Neural cell (in vitro differentiated cells): ENCODE data around the gene NAGS. TPM values are rescaled to one million over a fixed set of nuclear protein-coding genes. Genes with fewer than 3 reads are reported as not detected.

Source experiments
- H2AFZ ChIP-seq: fragments of 200-600, 300-800 bp; sonication (generic), shearing (Covaris generic); 2 replicates; pipeline ENCODE4 v1.6.0; 2014; ENCODE audit warnings: low read depth, mild to moderate bottlenecking, antibody characterized with exemption, low read length, moderate library complexity
- H3F3A ChIP-seq: fragments of 200-600 bp; shearing (Covaris generic); 2 replicates; pipeline ENCODE4 v1.6.1; 2016; ENCODE audit warnings: mild to moderate bottlenecking, moderate library complexity, mixed read lengths, antibody characterized with exemption, low read length; ENCODE audit not compliant: insufficient read depth, poor library complexity, severe bottlenecking
- H3K27ac ChIP-seq: fragments of 200-600, 300-800 bp; sonication (generic), shearing (Covaris generic); 2 replicates; pipeline ENCODE4 v1.5.1; 2014; ENCODE audit warnings: mild to moderate bottlenecking, low read length, moderate library complexity
- H3K27me3 ChIP-seq: fragments of 300-800, 200-600 bp; sonication (generic), shearing (Covaris generic); 2 replicates; pipeline ENCODE4 v1.6.0; 2014; ENCODE audit warnings: mild to moderate bottlenecking, low read depth, low read length, moderate library complexity; ENCODE audit not compliant: insufficient read depth
- H3K36me3 ChIP-seq: fragments of 300-800, 200-600 bp; sonication (generic), shearing (Covaris generic); 2 replicates; pipeline ENCODE4 v1.5.1; 2014; ENCODE audit warnings: mild to moderate bottlenecking, antibody characterized with exemption, low read length, moderate library complexity; ENCODE audit not compliant: insufficient read depth
- H3K4me2 ChIP-seq: fragments of 300-800, 200-600 bp; sonication (generic), shearing (Covaris generic); 2 replicates; pipeline ENCODE4 v1.6.0; 2014; ENCODE audit warnings: mild to moderate bottlenecking, low read length
- H3K4me3 ChIP-seq: fragments of 300-800, 200-600 bp; sonication (generic), shearing (Covaris generic); 2 replicates; pipeline ENCODE4 v1.5.1; 2014; ENCODE audit warnings: mild to moderate bottlenecking, low read length, moderate library complexity
- H3K79me2 ChIP-seq: fragments of 200-600 bp; shearing (Covaris generic); replicated peaks from 2 replicates; pipeline ENCODE4 v1.6.0; 2014; ENCODE audit warnings: mild to moderate bottlenecking, low read length, moderate library complexity; ENCODE audit not compliant: insufficient read depth
- H3K9ac ChIP-seq: fragments of 300-800, 200-600 bp; sonication (generic), shearing (Covaris generic); 2 replicates; pipeline ENCODE4 v1.6.1; 2016; ENCODE audit warnings: mild to moderate bottlenecking, low read length, mixed read lengths
- H3K9me2 ChIP-seq: fragments of 200-600 bp; shearing (Covaris generic); 2 replicates; pipeline ENCODE4 v1.6.1; 2016; ENCODE audit warnings: mild to moderate bottlenecking, low read length, mixed read lengths; ENCODE audit not compliant: insufficient read depth
- H3K9me3 ChIP-seq: fragments of 200-600, 300-800 bp; sonication (generic), shearing (Covaris generic); 2 replicates; pipeline ENCODE4 v1.6.1; 2016; ENCODE audit warnings: mild to moderate bottlenecking, mixed run types, low read length, moderate library complexity, mixed read lengths
- H4K20me1 ChIP-seq: fragments of 200-600 bp; shearing (Covaris generic); 2 replicates; pipeline ENCODE4 v1.6.1; 2016; ENCODE audit warnings: mild to moderate bottlenecking, mixed run types; ENCODE audit not compliant: insufficient read depth
- CTCF ChIP-seq: fragments of 450-650 bp; IDR thresholded peaks from 2 replicates; pipeline ENCODE4 v1.5.1; 2014; ENCODE audit warnings: antibody characterized with exemption, mild to moderate bottlenecking, moderate library complexity; ENCODE audit not compliant: poor library complexity, severe bottlenecking
- EP300 ChIP-seq: fragments of 450-650 bp; conservative IDR thresholded peaks from 2 replicates; pipeline ENCODE4 v1.6.1; 2014; ENCODE audit warnings: antibody characterized with exemption, mild to moderate bottlenecking, moderate library complexity; ENCODE audit not compliant: poor library complexity, severe bottlenecking
- EZH2 ChIP-seq: fragments of 200-600, 300-800 bp; shearing (Covaris generic), sonication (generic); IDR thresholded peaks from 2 replicates; pipeline ENCODE4 v1.6.1; 2014; ENCODE audit warnings: antibody characterized with exemption, low read length, borderline replicate concordance, mild to moderate bottlenecking; ENCODE audit not compliant: insufficient read depth, poor library complexity, severe bottlenecking
- MXI1 ChIP-seq: fragments of 450-650 bp; conservative IDR thresholded peaks from 2 replicates; pipeline ENCODE4 v1.6.1; 2014; ENCODE audit warnings: antibody characterized with exemption, mild to moderate bottlenecking; ENCODE audit not compliant: poor library complexity, severe bottlenecking
- POLR2AphosphoS5 ChIP-seq: IDR thresholded peaks from 2 replicates; pipeline ENCODE4 v1.6.1; 2012
- RAD21 ChIP-seq: fragments of 450-650 bp; conservative IDR thresholded peaks from 2 replicates; pipeline ENCODE4 v1.6.1; 2014; ENCODE audit warnings: antibody characterized with exemption, mild to moderate bottlenecking, moderate library complexity
- REST ChIP-seq: IDR thresholded peaks from 2 replicates; pipeline ENCODE4 v1.6.1; 2012; ENCODE audit warnings: borderline replicate concordance
- SMC3 ChIP-seq: fragments of 450-650 bp; conservative IDR thresholded peaks from 2 replicates; pipeline ENCODE4 v1.6.1; 2014; ENCODE audit warnings: antibody characterized with exemption, mild to moderate bottlenecking, moderate library complexity; ENCODE audit not compliant: poor library complexity
- TAF1 ChIP-seq: IDR thresholded peaks from 2 replicates; pipeline ENCODE4 v1.6.1; 2012; ENCODE audit warnings: low read depth
- polyA plus RNA-seq: library from polyadenylated mRNA; depleted of rRNA; stranded (reverse); fragments of >200 nt; gene quantifications from 2 replicates; pipeline ENCODE4 v1.2.3, GENCODE V29; 2014

NAGS gene
- polyA plus RNA-seq, 1 donor from 2014 or later: not detected

- Histone ChIP-seq H3K9me3 (no peaks in the 10 kb centered on the region), H3K27ac (no peak overlapping the region), H3K79me2 (no peaks in the 10 kb centered on the region), H3K9me2 (no peaks in the 10 kb centered on the region), H3K36me3 (no peaks in the 10 kb centered on the region), H3K27me3 (peaks cover 14% of the 10 kb centered on the region), H3K4me2 (no peak overlapping the region), H2AFZ (no peak overlapping the region), H3K4me3 (no peak overlapping the region), H3F3A (no peaks in the 10 kb centered on the region), H3K9ac (no peak overlapping the region), H4K20me1 (no peaks in the 10 kb centered on the region)
- TF ChIP-seq SMC3 (no peak), POLR2AphosphoS5 (no peak), MXI1 (no peak), REST (no peak), TAF1 (no peak)
These were observed 7.5 kb downstream of the NAGS start for GRCh38 chr17:44011876-44012275.

GRCh38 chr17:44012391-44012790 lies 8.0 kb downstream of the NAGS start:
- Histone ChIP-seq H3K9me2 (no peaks in the 10 kb centered on the region), H3K4me2 (no peak overlapping the region), H3K27me3 (peaks cover 9% of the 10 kb centered on the region), H3K36me3 (no peaks in the 10 kb centered on the region), H3F3A (no peaks in the 10 kb centered on the region), H3K9ac (no peak overlapping the region), H2AFZ (no peak overlapping the region), H3K9me3 (no peaks in the 10 kb centered on the region), H3K27ac (no peak overlapping the region), H4K20me1 (no peaks in the 10 kb centered on the region), H3K79me2 (no peaks in the 10 kb centered on the region), H3K4me3 (no peak overlapping the region)
- TF ChIP-seq EP300 (no peak), MXI1 (no peak), POLR2AphosphoS5 (no peak), REST (no peak), EZH2 (no peak), RAD21 (no peak), SMC3 (no peak), CTCF (no peak), TAF1 (no peak)
